Osteocyte (in vitro differentiated cells): ENCODE data around the gene VASH2. TPM values are rescaled to one million over a fixed set of nuclear protein-coding genes. Genes with fewer than 3 reads are reported as not detected.

Source experiments
- DNase-seq: peaks from one replicate; pipeline ENCODE4 v3.0.0; 2021; ENCODE audit warnings: mixed read lengths; ENCODE audit not compliant: unreplicated experiment; ENCODE audit errors: extremely low spot score
- H3K27ac Mint-ChIP-seq: one replicate; pipeline ENCODE4 v1.8.0; 2021; ENCODE audit warnings: mild to moderate bottlenecking, mixed read lengths; ENCODE audit not compliant: unreplicated experiment
- H3K27me3 Mint-ChIP-seq: one replicate; pipeline ENCODE4 v1.8.0; 2021; ENCODE audit warnings: mixed read lengths; ENCODE audit not compliant: unreplicated experiment
- H3K36me3 Mint-ChIP-seq: one replicate; pipeline ENCODE4 v1.8.0; 2021; ENCODE audit warnings: mixed read lengths; ENCODE audit not compliant: unreplicated experiment
- H3K4me1 Mint-ChIP-seq: one replicate; pipeline ENCODE4 v1.8.0; 2021; ENCODE audit warnings: mixed read lengths; ENCODE audit not compliant: unreplicated experiment
- H3K4me3 Mint-ChIP-seq: one replicate; pipeline ENCODE4 v1.8.0; 2021; ENCODE audit warnings: mild to moderate bottlenecking, moderate library complexity, mixed read lengths; ENCODE audit not compliant: unreplicated experiment
- H3K9me3 Mint-ChIP-seq: one replicate; pipeline ENCODE4 v1.8.0; 2021; ENCODE audit warnings: mixed read lengths; ENCODE audit not compliant: unreplicated experiment
- CTCF ChIP-seq: fragments of 200-600 bp; sonication (generic); IDR thresholded peaks from 2 replicates; pipeline ENCODE4 v1.5.0; 2021; ENCODE audit warnings: antibody characterized with exemption, mild to moderate bottlenecking, moderate library complexity
- total RNA-seq: library from RNA; stranded (reverse); gene quantifications from 2 replicates; pipeline ENCODE4 v1.2.1, GENCODE V29; 2021

VASH2 gene
- total RNA-seq, 1 donor from 2014 or later = 3.3 TPM

- Mint-ChIP-seq H3K9me3 (no peaks in the 10 kb centered on the region), H3K27ac (no peak overlapping the region), H3K27me3 (no peaks in the 10 kb centered on the region), H3K36me3 (no peaks in the 10 kb centered on the region), H3K4me1 (peaks cover 4% of the 10 kb centered on the region), H3K4me3 (no peak overlapping the region)
- no peak for TF ChIP-seq CTCF
- no peak for DNase-seq
These were observed 19.7 kb downstream of the VASH2 start for GRCh38 chr1:212970085-212970484.

- Mint-ChIP-seq H3K27ac (no peak overlapping the region), H3K4me3 (no peak overlapping the region), H3K4me1 (peaks cover 4% of the 10 kb centered on the region), H3K36me3 (no peaks in the 10 kb centered on the region), H3K27me3 (no peaks in the 10 kb centered on the region), H3K9me3 (no peaks in the 10 kb centered on the region)
- DNase-seq = no peak
- TF ChIP-seq CTCF = no peak
These were observed 21.0 kb downstream of the VASH2 start for GRCh38 chr1:212971312-212971711.

GRCh38 chr1:212973426-212973825 is 23.1 kb downstream of the VASH2 start:
- Mint-ChIP-seq H3K9me3 (no peaks in the 10 kb centered on the region), H3K4me1 (peaks cover 4% of the 10 kb centered on the region), H3K27me3 (no peaks in the 10 kb centered on the region), H3K4me3 (no peak overlapping the region), H3K36me3 (no peaks in the 10 kb centered on the region), H3K27ac (no peak overlapping the region)
- no peak for TF ChIP-seq CTCF
- DNase-seq = no peak

GRCh38 chr1:212973899-212974298 is 23.6 kb downstream of the VASH2 start:
- Mint-ChIP-seq H3K4me3 (no peak overlapping the region), H3K27me3 (no peaks in the 10 kb centered on the region), H3K36me3 (no peaks in the 10 kb centered on the region), H3K27ac (no peak overlapping the region), H3K4me1 (peaks cover under 1% of the 10 kb centered on the region), H3K9me3 (no peaks in the 10 kb centered on the region)
- TF ChIP-seq CTCF = no peak
- DNase-seq = no peak

- no peaks in the 10 kb centered on the region for H3K36me3 Mint-ChIP-seq
- H3K9me3 Mint-ChIP-seq = no peaks in the 10 kb centered on the region
- H3K27ac Mint-ChIP-seq = no peak overlapping the region
- TF ChIP-seq CTCF = no peak
- H3K4me3 Mint-ChIP-seq = no peak overlapping the region
- DNase-seq = peak; percentile 21
- H3K4me1 Mint-ChIP-seq = no peaks in the 10 kb centered on the region
- H3K27me3 Mint-ChIP-seq = no peaks in the 10 kb centered on the region
These were observed 24.4 kb downstream of the VASH2 start for GRCh38 chr1:212974711-212975110.
